ENCODE data around the gene PRR11.
"Not testable (repeated sequence)": the region's sequence is repeated elsewhere in the genome, so short reads cannot be mapped to it uniquely, and the experiment has no call there.

Gene PRR11

DNA sequence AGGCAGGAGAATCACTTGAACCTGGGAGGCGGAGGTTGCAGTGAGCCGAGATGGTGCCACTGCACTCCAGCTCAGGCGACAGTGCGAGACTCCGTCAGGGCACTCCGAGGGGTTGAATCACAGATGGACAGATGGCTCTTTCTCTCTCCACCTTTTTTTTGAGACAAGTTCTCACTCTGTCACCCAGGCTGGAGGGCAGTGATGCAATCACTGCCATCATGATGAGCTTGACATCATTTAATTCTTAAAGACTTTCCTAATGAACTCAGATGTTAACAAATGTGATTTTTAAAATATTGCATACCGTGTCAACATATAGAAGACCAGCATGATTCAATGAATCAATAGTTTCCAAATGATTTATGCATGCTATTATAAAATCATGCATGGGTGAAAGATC, 68.3 kb downstream of the PRR11 start:
- TF ChIP-seq, protein P1, sequence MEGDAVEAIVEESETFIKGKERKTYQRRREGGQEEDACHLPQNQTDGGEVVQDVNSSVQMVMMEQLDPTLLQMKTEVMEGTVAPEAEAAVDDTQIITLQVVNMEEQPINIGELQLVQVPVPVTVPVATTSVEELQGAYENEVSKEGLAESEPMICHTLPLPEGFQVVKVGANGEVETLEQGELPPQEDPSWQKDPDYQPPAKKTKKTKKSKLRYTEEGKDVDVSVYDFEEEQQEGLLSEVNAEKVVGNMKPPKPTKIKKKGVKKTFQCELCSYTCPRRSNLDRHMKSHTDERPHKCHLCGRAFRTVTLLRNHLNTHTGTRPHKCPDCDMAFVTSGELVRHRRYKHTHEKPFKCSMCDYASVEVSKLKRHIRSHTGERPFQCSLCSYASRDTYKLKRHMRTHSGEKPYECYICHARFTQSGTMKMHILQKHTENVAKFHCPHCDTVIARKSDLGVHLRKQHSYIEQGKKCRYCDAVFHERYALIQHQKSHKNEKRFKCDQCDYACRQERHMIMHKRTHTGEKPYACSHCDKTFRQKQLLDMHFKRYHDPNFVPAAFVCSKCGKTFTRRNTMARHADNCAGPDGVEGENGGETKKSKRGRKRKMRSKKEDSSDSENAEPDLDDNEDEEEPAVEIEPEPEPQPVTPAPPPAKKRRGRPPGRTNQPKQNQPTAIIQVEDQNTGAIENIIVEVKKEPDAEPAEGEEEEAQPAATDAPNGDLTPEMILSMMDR (IDR thresholded peaks at IDR 0.05; ENCODE audit: borderline replicate concordance, extremely low read depth, low read length, poor library complexity, severe bottlenecking): no peak
- no peak for TF ChIP-seq EZH2 (IDR thresholded peaks at IDR 0.05; ENCODE audit: borderline replicate concordance, low read depth, low read length, severe bottlenecking)
- Histone ChIP-seq H2AFZ (ENCODE audit: low read depth, low read length) (no peak overlapping the region), H3K36me3 (ENCODE audit: insufficient read depth, low read length) (no peaks in the 10 kb centered on the region), H3K27me3 (ENCODE audit: insufficient read depth, low read length, poor library complexity) (no peaks in the 10 kb centered on the region), H4K20me1 (ENCODE audit: insufficient read depth, low read length) (no peaks in the 10 kb centered on the region), H3K27ac (ENCODE audit: low read length) (no peak overlapping the region), H3K9me3 (ENCODE audit: insufficient read depth, low read length, severe bottlenecking) (no peaks in the 10 kb centered on the region), H3K79me2 (ENCODE audit: insufficient read depth, low read length) (no peaks in the 10 kb centered on the region), H3K4me2 (ENCODE audit: insufficient read depth, low read length) (no peak overlapping the region), H3K9ac (ENCODE audit: low read depth, low read length) (no peak overlapping the region), H3K4me1 (ENCODE audit: insufficient read depth, low read length) (peaks cover 19% of the 10 kb centered on the region), H3K4me3 (ENCODE audit: low read depth in 1 of 2, low read length in 2 of 2) (no peak overlapping the region)
- DNase-seq (no peak), ATAC-seq (ENCODE audit: insufficient read depth, low read depth) (no peak)

DNA sequence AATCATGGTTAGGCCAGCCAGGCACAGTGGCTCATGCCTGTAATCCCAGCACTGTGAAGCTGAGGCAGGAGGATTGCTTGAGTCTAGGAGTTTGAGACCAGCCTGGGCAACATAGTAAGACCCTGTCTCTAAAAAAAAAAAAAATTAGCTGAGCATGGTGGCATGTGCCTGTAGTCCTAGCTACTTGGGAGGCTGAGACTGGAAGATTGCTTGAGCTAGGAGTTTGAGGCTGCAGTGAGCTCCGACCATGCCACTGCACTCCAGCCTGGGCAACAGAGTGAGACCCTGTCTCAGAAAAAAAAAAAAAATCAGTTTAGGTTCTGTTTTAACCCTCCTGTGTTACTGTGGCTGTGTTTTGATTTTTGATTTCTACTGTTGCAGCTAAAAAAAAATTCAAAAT, 73.0 kb downstream of the PRR11 start:
- H3K36me3 ChIP-seq (ENCODE audit: insufficient read depth, low read length); DNase-seq; H3K9ac ChIP-seq (ENCODE audit: low read depth, low read length); ATAC-seq (ENCODE audit: insufficient read depth, low read depth); H2AFZ ChIP-seq (ENCODE audit: low read depth, low read length); H3K27me3 ChIP-seq (ENCODE audit: insufficient read depth, low read length, poor library complexity); H3K4me1 ChIP-seq (ENCODE audit: insufficient read depth, low read length); H3K4me2 ChIP-seq (ENCODE audit: insufficient read depth, low read length); H3K27ac ChIP-seq (ENCODE audit: low read length); H3K4me3 ChIP-seq (ENCODE audit: low read depth in 1 of 2, low read length in 2 of 2); H4K20me1 ChIP-seq (ENCODE audit: insufficient read depth, low read length); H3K9me3 ChIP-seq (ENCODE audit: insufficient read depth, low read length, severe bottlenecking); H3K79me2 ChIP-seq (ENCODE audit: insufficient read depth, low read length): not testable (repeated sequence)

DNA sequence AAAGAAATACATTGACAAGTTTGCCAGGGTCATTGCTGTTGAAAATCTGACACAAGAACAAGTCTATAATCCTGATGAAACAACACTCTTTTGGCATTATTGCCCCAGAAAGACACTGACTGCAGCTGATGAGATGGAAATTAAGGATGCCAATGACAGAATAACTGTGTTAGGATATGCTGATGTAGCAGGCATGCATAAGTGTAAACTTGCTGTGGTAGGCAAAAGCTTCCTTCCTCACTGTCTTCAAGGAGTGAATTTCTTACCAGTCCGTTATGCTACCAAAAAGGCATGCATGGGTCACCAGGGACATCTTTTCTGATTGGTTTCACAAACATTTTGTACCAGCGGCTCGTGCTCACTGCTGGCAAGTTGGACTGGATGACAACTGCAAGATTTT, 75.2 kb downstream of the PRR11 start:
- no peak overlapping the region for H3K27ac ChIP-seq (ENCODE audit: low read length)
- no peak overlapping the region for H3K4me2 ChIP-seq (ENCODE audit: insufficient read depth, low read length)
- no peaks in the 10 kb centered on the region for H4K20me1 ChIP-seq (ENCODE audit: insufficient read depth, low read length)
- no peak overlapping the region for H3K4me3 ChIP-seq (ENCODE audit: low read depth in 1 of 2, low read length in 2 of 2)
- no peaks in the 10 kb centered on the region for H3K36me3 ChIP-seq (ENCODE audit: insufficient read depth, low read length)
- no peaks in the 10 kb centered on the region for H3K79me2 ChIP-seq (ENCODE audit: insufficient read depth, low read length)
- no peak for DNase-seq
- no peak overlapping the region for H3K9ac ChIP-seq (ENCODE audit: low read depth, low read length)
- H2AFZ ChIP-seq (ENCODE audit: low read depth, low read length): no peak overlapping the region
- no peaks in the 10 kb centered on the region for H3K9me3 ChIP-seq (ENCODE audit: insufficient read depth, low read length, severe bottlenecking)
- no peak for ATAC-seq (ENCODE audit: insufficient read depth, low read depth)
- TF ChIP-seq EZH2 (IDR thresholded peaks at IDR 0.05; ENCODE audit: borderline replicate concordance, low read depth, low read length, severe bottlenecking): no peak
- TF ChIP-seq, protein P1 (IDR thresholded peaks at IDR 0.05; ENCODE audit: borderline replicate concordance, extremely low read depth, low read length, poor library complexity, severe bottlenecking): no peak
- H3K4me1 ChIP-seq (ENCODE audit: insufficient read depth, low read length): no peaks in the 10 kb centered on the region
- no peaks in the 10 kb centered on the region for H3K27me3 ChIP-seq (ENCODE audit: insufficient read depth, low read length, poor library complexity)

DNA sequence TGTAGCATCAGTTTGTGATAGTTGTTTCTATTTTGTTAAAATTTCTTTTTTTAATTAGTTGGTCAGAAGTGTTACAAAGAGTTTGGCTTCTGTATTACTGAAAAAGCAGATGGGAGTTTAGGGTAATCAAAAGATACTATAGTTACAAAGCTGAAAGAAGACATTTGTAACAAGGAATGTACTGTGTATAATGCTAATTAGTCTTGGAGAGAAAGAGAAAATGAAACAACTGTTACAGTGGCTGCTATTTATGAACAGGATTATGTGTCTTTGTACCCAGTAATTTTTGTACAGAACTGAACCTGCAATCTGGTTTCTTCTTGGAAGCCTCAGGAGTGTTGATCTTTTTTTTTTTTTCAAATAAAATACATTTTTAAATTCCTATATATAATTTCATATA, 79.1 kb downstream of the PRR11 start:
- ATAC-seq (ENCODE audit: insufficient read depth, low read depth) (no peak), DNase-seq (no peak)
- Histone ChIP-seq H3K4me1 (ENCODE audit: insufficient read depth, low read length) (no peaks in the 10 kb centered on the region), H3K4me2 (ENCODE audit: insufficient read depth, low read length) (no peak overlapping the region), H3K9ac (ENCODE audit: low read depth, low read length) (no peak overlapping the region), H3K36me3 (ENCODE audit: insufficient read depth, low read length) (no peaks in the 10 kb centered on the region), H3K27me3 (ENCODE audit: insufficient read depth, low read length, poor library complexity) (no peaks in the 10 kb centered on the region), H3K9me3 (ENCODE audit: insufficient read depth, low read length, severe bottlenecking) (no peaks in the 10 kb centered on the region), H3K4me3 (ENCODE audit: low read depth in 1 of 2, low read length in 2 of 2) (no peak overlapping the region), H4K20me1 (ENCODE audit: insufficient read depth, low read length) (no peaks in the 10 kb centered on the region), H3K27ac (ENCODE audit: low read length) (no peak overlapping the region), H2AFZ (ENCODE audit: low read depth, low read length) (no peak overlapping the region), H3K79me2 (ENCODE audit: insufficient read depth, low read length) (no peaks in the 10 kb centered on the region)
- TF ChIP-seq EZH2 (IDR thresholded peaks at IDR 0.05; ENCODE audit: borderline replicate concordance, low read depth, low read length, severe bottlenecking): no peak
- TF ChIP-seq, protein P1 (IDR thresholded peaks at IDR 0.05; ENCODE audit: borderline replicate concordance, extremely low read depth, low read length, poor library complexity, severe bottlenecking): no peak

All from DND-41 (cell line).